ENCODE data around the gene SNX11.
"Not testable (repeated sequence)": the region's sequence is repeated elsewhere in the genome, so short reads cannot be mapped to it uniquely, and the experiment has no call there.

Gene SNX11

DNA sequence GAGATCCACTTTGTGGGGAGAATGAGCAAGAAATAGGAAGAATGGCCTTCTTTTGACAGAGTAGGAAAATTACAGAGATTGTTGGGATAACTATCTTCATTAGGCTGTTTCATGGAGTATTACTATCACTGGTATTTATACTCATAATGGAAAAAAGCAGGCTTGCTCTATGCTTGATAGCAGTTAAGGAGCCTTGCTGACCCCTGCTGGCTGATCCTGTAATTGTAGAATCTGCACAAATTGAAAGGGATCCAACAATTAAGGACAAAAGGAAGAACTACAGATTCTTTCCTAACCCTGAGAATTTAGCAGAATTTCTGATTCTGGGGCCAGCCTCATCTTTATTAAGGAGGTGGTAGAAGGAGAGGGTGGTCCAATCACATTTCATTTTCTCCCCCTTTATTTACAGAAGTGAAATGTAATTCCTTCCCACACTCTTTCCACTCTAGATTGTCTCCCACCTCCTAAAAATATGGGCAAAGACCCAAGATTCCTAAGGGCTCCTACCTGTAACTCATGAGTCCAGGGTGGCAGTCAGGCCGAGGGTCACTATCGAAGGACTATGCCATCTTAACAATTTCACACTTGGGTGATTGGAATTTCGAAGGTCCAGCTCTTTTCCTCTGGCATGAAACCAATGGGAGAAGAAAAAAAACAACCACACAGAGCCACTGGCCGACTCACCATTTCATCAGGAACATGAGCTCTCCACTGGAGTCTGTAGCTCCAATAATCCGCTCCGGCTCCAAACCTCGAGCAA, 33.1 kb upstream of the SNX11 start:
- TF ChIP-seq, protein P1, sequence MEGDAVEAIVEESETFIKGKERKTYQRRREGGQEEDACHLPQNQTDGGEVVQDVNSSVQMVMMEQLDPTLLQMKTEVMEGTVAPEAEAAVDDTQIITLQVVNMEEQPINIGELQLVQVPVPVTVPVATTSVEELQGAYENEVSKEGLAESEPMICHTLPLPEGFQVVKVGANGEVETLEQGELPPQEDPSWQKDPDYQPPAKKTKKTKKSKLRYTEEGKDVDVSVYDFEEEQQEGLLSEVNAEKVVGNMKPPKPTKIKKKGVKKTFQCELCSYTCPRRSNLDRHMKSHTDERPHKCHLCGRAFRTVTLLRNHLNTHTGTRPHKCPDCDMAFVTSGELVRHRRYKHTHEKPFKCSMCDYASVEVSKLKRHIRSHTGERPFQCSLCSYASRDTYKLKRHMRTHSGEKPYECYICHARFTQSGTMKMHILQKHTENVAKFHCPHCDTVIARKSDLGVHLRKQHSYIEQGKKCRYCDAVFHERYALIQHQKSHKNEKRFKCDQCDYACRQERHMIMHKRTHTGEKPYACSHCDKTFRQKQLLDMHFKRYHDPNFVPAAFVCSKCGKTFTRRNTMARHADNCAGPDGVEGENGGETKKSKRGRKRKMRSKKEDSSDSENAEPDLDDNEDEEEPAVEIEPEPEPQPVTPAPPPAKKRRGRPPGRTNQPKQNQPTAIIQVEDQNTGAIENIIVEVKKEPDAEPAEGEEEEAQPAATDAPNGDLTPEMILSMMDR (IDR thresholded peaks at IDR 0.05), result peak; percentile 60
- no peak overlapping the region for H3K4me3 ChIP-seq
- no peak for DNase-seq (ENCODE audit: low spot score)
- H3K27ac ChIP-seq, result peak overlapping the region in 1 of 2 donors; percentile 48

DNA sequence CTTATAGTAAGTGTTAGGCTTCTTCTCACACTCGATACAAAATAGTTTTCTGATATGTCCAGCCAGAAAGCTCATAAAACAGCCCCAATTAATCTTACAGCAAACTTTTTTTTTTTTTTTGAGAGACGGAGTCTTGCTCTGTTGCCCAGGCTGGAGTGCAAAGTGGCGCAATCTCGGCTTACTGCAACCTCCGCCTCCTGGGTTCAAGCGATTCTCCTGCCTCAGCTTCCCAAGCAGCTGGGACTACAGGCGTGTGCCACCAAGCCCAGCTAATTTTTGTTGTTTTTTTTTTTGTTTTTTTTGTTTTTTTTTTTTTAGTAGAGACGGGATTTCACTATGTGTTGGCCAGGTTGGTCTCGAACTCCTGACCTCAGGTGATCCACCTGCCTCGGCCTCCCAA, 30.4 kb upstream of the SNX11 start:
- H3K4me3 ChIP-seq, result not testable (repeated sequence)

GRCh38 chr17:48081858-48082257, 25.7 kb upstream of the SNX11 start:
- no peak overlapping the region for H3K27ac ChIP-seq
- TF ChIP-seq, protein P1 (IDR thresholded peaks at IDR 0.05), result no peak
- DNase-seq (ENCODE audit: low spot score), result no peak
- H3K4me3 ChIP-seq, result no peak overlapping the region

More for the DNA sequence above, 30.4 kb upstream of the SNX11 start:
- not testable (repeated sequence) for H3K27ac ChIP-seq; DNase-seq (ENCODE audit: low spot score)

- Histone ChIP-seq H3K4me3 (no peak overlapping the region), H3K27ac (no peak overlapping the region)
- no peak for DNase-seq (ENCODE audit: low spot score)
- TF ChIP-seq, protein P1 (IDR thresholded peaks at IDR 0.05), result no peak
Observed at GRCh38 chr17:48084932-48085331, 22.6 kb upstream of the SNX11 start.

DNA sequence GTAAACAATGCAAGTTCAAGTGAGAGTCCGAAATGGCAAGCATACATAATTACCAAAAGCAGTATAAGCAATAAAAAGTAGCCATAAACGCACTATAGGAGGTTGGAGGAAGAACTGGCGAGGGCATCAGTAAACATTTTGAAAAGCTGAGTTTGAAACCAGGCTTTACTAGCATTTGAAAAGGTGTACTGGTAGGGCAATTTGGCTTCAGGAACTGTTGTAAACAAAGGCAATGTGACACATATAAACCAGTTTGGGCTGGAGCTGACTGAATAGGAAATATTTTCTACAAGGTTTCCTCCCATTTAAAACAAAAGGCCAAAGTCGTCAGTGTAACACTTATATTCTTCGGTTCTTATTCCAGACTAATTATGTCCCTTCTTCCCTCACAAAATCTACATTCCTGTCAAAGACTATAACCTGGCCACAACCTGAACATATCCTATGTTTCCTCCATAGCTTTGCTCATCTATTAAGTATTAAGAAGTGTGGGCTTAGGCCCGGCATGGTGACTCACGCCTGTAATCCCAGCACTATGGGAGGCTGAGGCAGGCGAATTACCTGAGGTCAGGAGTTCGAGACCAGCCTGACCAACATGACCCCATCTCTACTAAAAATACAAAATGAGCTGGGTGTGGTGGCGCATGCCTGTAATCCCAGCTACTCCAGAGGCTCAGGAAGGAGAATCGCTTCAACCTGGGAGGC, 14.1 kb upstream of the SNX11 start:
- TF ChIP-seq, protein P1 (IDR thresholded peaks at IDR 0.05), result no peak
- H3K27ac ChIP-seq, result no peak overlapping the region
- H3K4me3 ChIP-seq, result no peak overlapping the region
- DNase-seq (ENCODE audit: low spot score), result no peak

GRCh38 chr17:48095611-48096010, 12.0 kb upstream of the SNX11 start:
- no peak for DNase-seq (ENCODE audit: low spot score)
- Histone ChIP-seq H3K4me3 (no peak overlapping the region), H3K27ac (no peak overlapping the region)
- TF ChIP-seq, protein P1 (IDR thresholded peaks at IDR 0.05), result no peak

GRCh38 chr17:48100160-48100559, 7.4 kb upstream of the SNX11 start:
- Histone ChIP-seq H3K4me3 (peak overlapping the region; percentile 87), H3K27ac (peak overlapping the region; percentile 65 to 95)
- TF ChIP-seq, protein P1 (IDR thresholded peaks at IDR 0.05), result no peak
- DNase-seq (ENCODE audit: low spot score), result no peak
